HuH-7 (cell line): Measurements from ENCODE around the gene ITPR1.

Experiments
- DNase-seq: peaks from one replicate; pipeline ENCODE4 v3.0.0; 2011; ENCODE audit warnings: low spot score

ITPR1 gene

DNA sequence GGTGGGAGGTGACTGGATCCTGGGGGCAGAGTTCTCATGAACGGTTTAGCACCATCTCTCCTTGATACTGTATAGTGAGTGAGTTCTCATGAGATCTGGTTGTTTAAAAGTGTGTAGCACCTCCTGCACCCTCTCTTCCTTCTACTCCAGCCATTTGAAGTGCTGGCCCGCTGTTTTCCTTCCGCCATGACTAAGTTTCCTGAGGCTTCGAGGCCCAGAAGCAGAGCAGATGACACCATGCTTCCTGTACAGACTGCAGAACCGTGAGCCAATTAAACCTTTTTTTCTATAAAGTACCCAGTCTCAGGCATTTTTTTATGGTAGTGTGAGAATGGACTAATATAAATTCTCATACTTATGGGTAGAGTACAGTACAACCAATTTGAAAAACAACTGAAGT lies 362.5 kb downstream of the ITPR1 start:
- DNase-seq: no peak

DNA sequence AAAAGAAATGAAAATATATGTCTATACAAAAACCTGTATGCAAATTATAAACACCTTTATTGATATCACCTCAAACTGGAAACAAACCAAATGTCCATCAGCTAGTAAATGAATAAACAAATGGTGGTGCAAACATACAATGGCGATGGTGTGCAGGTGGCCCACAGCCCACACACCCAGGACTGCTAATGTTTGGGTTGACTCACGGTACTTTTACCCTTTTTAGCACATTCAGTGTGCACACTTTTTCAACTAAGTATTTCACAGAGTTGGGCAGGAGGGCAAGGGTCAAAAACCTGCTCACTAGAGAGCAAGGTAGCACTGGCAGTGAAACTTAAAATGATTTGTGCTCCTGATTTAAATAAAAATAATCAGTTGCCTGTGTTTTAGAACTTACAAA lies 363.0 kb downstream of the ITPR1 start:
- no peak for DNase-seq

DNA sequence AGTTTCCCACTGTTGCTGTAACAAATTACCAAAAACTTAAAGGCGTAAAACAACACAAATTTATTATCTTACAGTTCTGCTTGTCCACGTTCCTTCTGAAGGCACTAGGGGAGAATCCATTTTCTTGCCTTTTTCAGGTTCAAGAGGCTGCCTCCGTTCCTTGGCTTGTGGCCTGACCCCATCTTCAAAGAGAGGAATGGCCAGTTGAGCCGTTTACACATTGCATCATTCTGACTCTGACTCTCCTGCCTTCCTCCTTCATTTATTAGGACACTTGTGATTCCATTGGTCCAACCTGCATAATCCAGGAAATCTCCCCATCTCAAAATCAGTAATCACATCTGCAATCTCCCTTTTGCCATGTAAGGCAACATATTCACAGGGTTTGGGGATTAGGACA lies 363.4 kb downstream of the ITPR1 start:
- DNase-seq: no peak

DNA sequence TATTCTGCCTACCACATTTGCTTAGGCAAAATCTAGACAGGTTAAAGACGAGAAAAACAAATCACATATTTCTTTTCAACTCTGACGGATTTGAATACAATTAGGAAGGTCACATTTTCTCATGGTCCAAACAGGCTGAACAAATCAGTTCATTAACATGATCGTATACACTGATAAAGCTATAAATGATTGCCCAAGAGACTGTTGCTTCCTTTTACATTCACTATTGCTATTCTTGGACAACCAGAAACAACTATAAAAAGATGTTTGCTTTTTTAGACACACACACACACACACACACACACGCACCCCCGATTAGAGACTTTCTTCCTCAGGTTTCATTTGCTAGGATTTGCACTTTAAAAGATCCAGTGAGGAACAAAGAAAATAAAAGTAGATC lies 363.8 kb downstream of the ITPR1 start:
- no peak for DNase-seq

DNA sequence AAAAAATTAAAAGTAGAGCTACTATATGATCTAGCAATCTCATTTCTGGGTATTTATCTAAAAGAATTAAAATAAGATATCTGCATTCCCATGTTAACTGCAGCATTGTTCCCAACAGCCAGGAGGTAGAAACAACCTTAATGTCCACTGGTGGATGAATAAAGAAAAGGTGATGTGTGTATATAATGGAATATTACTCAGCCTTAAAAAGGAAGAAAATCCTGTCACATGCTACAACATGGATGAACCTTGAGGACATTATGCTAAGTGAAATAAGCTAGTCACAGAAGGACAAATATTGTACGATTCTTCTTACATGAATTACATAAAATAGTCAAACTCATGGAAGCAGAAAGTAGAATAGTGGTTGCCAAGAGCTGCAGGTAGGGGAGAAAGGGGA lies 366.6 kb downstream of the ITPR1 start:
- DNase-seq: no peak

DNA sequence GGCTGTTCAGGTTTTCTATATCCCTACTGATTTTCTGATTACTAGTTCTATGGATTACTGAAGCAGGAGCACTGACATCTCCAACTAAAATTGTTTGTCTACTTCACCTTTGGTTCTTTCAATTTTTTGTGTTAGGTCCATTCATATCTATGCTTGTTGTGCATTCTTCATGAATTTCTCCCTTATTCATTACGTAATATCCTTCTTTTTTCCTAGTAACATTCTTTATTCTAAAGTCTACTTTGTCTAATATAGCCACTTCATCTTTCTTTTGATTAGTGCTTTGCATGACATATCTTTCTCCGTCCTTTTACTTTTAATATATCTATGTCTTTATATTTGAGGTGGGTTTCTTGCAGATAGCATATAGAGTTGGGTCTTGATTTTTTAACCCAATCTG lies 369.8 kb downstream of the ITPR1 start:
- DNase-seq: no peak

DNA sequence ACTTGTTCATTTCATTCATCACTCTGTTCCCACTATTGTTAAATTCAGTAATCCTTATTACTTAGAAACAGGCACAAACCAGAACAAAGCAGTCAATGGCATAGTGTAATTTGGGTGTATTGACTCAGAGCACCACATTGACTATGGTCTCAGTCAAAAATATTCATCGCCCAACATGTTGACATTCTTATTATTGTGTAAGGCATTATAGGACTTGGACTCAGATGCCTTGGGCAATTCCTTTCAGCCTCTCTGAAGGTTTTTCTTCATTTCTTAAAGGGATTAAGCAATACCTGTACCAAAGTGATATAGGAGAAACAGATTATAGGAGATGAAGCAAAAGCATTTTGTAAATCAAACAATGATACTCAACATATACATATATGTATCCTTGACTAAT lies 371.4 kb downstream of the ITPR1 start:
- no peak for DNase-seq

DNA sequence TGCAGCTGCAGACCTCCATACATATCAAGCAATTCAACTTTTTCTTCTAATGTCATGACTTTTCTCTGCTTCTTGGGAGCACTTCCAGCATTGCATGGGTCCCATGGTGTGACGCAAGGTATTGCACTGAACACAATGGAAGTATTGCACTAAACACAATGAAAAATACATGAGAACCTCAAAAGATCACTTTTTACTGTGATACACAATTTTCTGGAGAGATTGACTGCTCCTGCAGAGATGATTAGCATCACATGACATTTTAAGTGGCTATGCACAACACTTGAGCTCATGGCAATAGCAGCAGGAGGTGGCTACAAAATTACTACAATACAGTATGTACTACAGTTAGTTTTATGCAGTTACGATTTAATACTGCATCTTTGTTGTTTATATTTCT lies 372.6 kb downstream of the ITPR1 start:
- no peak for DNase-seq

DNA sequence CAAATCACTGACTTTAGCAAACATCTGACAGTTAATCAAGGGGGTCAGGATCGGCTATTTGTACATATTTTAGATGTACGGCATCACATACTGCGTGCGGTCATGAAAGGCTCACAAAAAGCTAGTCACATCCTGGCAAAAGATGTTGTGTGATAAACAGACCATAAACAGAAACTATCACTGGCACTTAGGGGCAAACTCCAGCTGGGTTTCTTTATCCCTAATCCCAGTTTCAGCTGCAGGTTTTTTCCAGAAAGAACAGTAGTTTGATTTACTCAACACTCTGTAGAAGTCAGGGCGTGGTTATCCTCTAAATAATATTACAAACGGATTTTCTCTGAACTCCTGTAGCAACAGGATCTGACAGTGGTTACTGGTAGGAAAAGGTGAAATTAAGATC lies 373.7 kb downstream of the ITPR1 start:
- peak; percentile 15 for DNase-seq

DNA sequence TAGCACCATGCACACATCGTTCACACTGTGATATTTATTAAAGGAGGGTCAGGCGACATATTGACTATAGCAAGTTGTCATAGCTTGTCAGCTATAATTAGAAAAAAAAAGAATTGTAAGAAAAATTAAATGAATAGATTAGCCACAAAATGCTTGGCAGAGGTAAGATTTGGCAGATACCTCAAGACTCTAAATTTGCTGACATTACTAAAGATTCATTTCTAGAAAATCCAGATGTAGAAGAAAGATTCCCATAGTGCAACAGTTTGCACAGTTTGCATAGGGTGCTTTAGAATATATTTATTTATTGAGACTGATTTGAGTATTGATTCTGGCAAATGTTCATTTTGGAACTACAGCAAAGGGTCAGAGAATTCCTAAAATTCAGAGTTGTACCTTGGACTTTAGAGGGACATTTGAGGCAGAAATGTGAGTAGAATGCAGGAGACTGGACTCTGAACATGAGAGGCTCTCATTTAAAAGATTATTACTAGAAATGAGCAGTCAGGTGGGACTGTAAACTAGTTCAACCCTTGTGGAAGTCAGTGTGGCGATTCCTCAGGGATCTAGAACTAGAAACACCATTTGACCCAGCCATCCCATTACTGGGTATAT lies 384.1 kb downstream of the ITPR1 start:
- no peak for DNase-seq

DNA sequence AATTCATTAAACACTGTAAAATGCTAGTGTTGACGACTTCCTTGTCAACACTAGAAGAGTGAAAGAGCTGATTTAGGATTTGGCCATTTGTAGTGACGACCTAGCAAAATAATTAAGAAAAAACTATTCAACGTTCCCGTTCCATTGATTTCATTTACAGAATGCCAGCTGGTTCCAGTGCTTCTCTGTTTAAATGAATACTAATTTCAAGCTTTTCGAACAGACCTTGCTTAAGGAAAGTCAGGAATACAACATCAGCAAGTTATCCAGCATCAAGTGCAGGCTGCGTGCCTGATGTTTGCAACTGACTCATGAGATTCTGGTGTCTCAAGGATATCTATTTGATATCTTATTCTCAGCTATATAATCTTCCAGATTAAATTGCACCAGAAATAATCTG lies 387.7 kb downstream of the ITPR1 start:
- no peak for DNase-seq

DNA sequence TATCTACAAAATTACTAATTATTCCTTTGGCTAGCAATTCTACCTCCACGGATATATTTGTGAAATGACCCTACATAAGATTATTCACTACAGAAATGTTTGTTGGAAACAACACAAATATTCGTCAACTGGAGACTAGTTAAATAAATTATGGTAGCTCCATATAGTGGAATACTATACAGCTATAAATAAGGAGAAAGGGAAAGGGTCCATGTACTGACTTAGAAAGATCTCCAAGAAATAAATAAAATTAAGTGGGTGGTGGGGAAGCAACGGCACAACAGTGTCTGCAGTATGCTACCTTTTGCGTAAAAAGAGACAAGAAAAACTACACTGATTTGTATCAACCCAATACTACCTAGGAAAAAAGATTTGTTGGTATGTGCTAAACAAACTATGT lies 389.4 kb downstream of the ITPR1 start:
- no peak for DNase-seq

DNA sequence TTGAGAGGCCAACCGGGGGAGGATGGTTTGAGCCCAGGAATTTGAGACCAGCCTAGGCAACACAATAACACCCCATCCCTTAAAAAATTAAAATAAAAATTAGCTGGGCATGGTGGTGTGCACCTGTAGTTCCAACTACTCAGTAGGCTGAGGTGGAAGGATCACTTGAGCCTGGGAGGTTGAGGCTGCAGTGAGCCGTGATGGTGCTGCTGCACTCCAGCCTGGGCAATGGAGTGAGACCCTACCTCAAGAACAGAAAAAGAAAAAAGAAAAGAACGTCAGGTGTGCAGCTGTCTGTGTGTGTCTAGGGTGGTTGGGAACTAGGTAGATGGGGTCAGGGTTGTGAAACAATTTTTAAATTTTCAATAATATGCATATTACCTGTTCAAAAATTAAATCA lies 389.9 kb downstream of the ITPR1 start:
- DNase-seq: no peak

DNA sequence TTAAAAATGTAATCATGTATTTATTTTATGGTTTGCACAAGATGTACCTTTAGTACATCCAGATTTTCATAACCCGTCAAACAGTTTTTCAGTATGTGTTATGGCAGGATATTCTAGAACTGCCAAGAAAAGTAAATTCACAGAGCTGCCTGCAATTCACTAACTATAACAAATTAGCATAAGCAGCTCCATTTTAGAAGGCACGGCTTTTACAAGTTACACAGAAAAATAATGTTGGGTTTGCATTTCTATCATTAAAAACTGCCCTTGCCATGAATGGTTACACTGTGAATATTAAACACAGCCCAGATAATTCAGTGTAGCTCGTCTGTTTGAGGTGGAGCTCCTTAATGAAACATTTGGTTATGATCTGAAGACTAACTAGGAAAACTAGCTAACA lies 391.7 kb downstream of the ITPR1 start:
- DNase-seq: no peak

DNA sequence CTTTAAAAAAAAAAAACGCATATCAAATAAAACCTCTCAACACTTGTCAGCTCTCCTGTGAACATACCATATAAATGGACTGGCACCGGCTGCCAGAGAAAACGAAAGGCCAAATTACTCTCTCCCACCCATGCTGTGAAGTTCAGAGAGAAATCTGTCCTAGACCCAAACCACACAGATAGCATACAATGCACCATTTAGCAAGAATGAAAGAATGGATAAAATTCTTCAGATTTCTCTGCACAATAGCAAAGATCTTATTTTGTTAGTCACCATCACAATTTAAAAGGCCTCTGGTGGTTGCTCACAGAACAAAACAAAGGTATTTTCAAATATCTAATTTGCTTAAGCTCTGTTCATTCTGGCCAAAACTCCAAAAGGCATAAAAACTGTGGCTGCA lies 392.2 kb downstream of the ITPR1 start:
- no peak for DNase-seq

DNA sequence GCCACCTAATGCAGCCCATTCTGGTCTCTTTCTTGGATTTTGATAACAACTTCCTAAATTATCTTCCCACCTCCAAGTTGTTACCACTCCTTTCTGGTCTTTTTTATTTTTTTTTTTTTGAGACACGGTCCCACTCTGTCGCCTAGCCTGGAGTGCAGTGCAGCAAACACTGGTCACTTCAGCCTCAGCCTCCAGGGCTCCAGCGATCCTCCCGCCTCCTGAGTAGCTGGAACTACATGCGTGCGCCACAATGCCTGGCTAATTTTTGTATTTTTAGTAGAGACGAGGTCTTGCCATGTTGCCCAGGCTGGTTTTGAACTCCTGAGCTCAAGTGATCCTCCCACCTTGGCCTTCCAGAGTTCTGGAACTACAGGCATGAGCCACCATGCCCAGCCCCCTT lies 393.3 kb downstream of the ITPR1 start:
- DNase-seq: no peak

DNA sequence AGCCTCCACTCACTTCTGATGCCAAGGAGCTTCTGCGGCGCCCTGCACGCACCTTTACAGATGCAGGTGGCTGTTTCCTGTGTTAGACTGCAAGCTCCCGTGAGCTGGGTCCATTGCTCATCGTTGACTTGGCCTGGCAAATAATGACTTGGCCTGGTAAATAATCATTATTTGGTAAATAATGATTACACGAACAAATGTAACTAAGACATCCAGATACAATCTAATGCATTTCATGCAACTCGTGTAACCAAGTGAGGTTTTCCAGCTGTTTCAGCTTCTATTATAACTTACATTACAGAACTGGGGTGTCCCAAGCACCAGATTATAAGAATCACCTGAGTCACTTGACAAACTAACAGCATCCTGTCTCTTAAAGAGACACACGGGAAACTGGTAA lies 394.0 kb downstream of the ITPR1 start:
- no peak for DNase-seq

DNA sequence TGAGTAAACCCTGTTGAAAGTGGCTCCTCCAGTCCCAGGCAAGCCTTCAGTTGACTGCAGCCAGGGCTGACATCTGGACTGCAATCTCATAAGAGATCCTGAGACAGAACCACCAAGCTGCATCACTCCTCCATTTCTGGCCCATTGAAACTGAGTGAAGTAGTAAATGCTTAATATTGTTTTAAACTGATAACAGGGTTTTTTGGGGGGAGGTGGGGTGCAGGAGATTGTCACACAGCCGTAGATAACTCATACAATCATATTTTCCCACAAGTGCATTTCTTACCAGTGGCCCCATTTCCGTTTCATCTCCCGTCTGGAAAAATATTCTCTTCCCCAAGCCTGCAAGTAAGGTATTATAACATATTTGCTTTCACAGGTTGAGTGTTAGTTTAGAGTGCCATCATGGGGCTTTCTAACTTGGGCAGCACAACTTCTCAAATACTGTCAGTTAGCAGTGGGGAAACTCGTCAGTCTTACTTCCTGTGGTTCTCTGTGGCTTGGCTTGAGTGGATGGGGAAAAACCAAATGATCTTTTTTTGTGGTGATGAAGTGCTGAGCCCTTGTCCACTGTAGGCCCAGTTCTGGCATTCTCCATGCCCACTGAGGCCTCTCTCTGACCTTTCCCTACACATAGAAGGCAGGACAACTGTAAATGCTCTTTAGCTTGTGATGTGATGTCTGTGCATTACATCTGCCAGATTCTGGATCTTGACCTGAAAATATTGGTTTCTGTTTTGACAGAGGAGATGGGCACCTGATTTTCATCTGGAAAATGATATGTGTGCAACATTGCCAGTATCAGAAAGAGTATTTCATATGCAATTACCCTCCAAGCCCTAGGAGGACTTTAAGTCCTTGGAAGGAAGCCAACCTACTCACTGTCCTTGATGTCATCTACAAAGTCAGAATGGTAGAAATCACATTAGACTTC lies 396.0 kb downstream of the ITPR1 start:
- no peak for DNase-seq

DNA sequence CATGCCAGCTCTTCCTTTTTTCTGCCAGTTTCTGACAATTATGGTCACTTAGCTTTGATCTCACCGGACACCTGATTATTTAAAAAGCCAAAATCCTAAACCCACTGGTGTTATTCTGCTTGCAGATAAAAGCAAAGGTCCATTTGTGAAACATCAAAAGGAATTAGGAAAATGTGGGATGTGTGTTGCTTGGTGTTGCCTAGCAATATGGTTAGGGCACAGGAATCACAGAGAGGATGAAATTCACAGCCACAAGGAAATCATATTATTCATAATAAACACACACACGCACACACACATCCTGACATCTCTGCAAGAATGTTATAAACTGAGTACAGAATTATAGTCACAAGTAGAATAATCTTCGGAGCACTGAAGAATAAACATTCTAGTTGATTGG lies 396.7 kb downstream of the ITPR1 start:
- DNase-seq: no peak

DNA sequence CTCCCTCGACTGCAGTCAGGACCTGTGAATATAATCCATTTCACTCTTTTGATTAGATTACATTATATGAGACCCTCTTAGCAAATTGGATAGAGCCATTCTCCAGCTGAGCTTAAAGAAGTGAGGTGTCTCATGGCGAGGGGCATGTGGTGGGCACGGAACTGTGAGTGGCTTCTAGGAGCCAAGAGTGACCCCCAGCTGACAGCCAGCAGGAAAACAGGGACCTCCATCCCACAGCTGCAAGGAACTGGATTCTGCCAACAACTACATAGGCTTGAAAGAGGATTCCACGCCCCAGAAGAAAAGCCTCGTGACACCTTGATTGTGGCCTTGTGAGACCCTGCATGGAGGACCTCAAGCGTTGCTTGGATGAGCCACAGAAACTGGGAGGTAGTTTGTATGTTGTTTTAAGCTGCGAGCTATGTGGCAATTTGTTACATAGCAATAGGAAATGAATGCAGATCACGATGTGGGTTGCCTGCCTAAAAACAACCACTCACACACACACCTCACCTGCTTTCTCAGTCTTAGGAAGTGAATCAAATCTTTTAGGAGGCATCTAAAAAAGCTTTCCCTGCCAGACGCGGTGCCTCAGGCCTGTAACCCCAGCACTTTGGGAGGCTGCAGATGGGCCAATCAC lies 401.9 kb downstream of the ITPR1 start:
- DNase-seq: no peak

DNA sequence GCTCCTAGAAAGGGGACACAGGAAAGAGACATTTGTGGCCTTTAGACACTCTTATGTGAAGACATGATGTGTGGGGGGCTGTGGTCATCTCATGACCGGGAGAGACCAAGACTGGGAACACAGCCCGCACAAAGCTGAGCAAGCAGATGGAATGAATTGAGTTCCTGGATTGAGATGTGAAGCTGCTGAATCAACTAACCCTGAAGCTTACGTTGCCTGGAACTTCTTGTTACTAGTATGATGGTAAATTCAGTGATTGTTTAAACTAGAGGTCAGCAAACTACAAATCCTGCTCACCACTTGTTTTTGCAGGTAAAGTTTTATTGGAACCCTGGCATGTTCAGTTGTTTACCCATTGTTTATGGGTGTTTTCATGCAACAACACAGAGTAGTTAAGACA lies 402.7 kb downstream of the ITPR1 start:
- no peak for DNase-seq
